IMR-90 (cell line): ENCODE data around the gene ARL14EP. TPM values are rescaled to one million over a fixed set of nuclear protein-coding genes. Genes with fewer than 3 reads are reported as not detected.

Experiments used
- ATAC-seq: fragments of 200-7000 bp; cut with Tn5 transposase; 2 replicates; pipeline ENCODE4 v1.9.1; 2020; ENCODE audit warnings: low read depth, mild to moderate bottlenecking, moderate library complexity
- BruUV-seq: library from RNA; stranded (reverse); fragments of 400-500 nt; replicated peaks from 2 replicates; lab custom pipeline; 2021; lab: Mats Ljungman, UMichigan
- CTCF ChIA-PET: fragments of 300-600 bp; formaldehyde crosslinking; extraction: SDS; loops from one replicate; lab custom pipeline; 2021; ENCODE audit warnings: antibody characterized with exemption; lab: Yijun Ruan, JAX
- POLR2A ChIA-PET: fragments of 300-600 bp; sonication (Branson Sonifier 250); formaldehyde crosslinking; loops from one replicate; lab custom pipeline; 2022; ENCODE audit warnings: antibody characterized with exemption; ENCODE audit not compliant: unreplicated experiment; lab: Charles Lee
- DNase-seq: peaks from one replicate; pipeline ENCODE4 v3.0.0; 2013
- H2AFZ ChIP-seq: replicated peaks from 2 replicates; pipeline ENCODE3; 2013; ENCODE audit warnings: low read length, mild to moderate bottlenecking; ENCODE audit not compliant: poor library complexity
- H2AK5ac ChIP-seq: 2 replicates; pipeline ENCODE4 v1.6.1; 2013; ENCODE audit warnings: low read depth, low read length, inconsistent platforms
- H2AK9ac ChIP-seq: replicated peaks from 2 replicates; pipeline ENCODE3; 2013; ENCODE audit warnings: mild to moderate bottlenecking, low read depth, low read length, moderate library complexity; ENCODE audit not compliant: poor library complexity
- H2BK120ac ChIP-seq: 2 replicates; pipeline ENCODE4 v1.6.1; 2013; ENCODE audit warnings: low read depth, low read length, inconsistent platforms
- H2BK15ac ChIP-seq: 3 replicates; pipeline ENCODE4 v1.6.1; 2013; ENCODE audit warnings: low read depth, low read length, inconsistent platforms
- H2BK20ac ChIP-seq: 2 replicates; pipeline ENCODE4 v1.6.1; 2013; ENCODE audit warnings: low read depth, mild to moderate bottlenecking, inconsistent platforms, low read length, moderate library complexity
- H2BK5ac ChIP-seq: 2 replicates; pipeline ENCODE4 v1.6.1; 2013; ENCODE audit warnings: mild to moderate bottlenecking, low read depth, low read length, inconsistent platforms; ENCODE audit not compliant: poor library complexity, severe bottlenecking
- H3K14ac ChIP-seq: replicated peaks from 2 replicates; pipeline ENCODE4 v1.6.1; 2013; ENCODE audit warnings: low read depth, low read length, inconsistent platforms
- H3K18ac ChIP-seq: 2 replicates; pipeline ENCODE4 v1.6.1; 2013; ENCODE audit warnings: low read depth, low read length, control low read depth
- H3K23ac ChIP-seq: 2 replicates; pipeline ENCODE4 v1.6.1; 2013; ENCODE audit warnings: low read depth, low read length, inconsistent platforms
- H3K27ac ChIP-seq: 2 replicates; pipeline ENCODE4 v1.5.1; 2013; ENCODE audit warnings: mild to moderate bottlenecking, control low read depth, low read length; ENCODE audit not compliant: insufficient read depth
- H3K27me3 ChIP-seq: 2 replicates; pipeline ENCODE4 v1.6.1; 2013; ENCODE audit warnings: low read length; ENCODE audit not compliant: control insufficient read depth, insufficient read depth
- H3K36me3 ChIP-seq: 2 replicates; pipeline ENCODE4 v1.6.1; 2013; ENCODE audit warnings: low read length, mixed read lengths; ENCODE audit not compliant: control insufficient read depth, insufficient read depth
- H3K4ac ChIP-seq: 2 replicates; pipeline ENCODE4 v1.6.1; 2013; ENCODE audit warnings: low read depth, low read length, inconsistent platforms
- H3K4me1 ChIP-seq: 2 replicates; pipeline ENCODE4 v1.6.1; 2013; ENCODE audit warnings: low read length, mixed read lengths; ENCODE audit not compliant: control insufficient read depth, insufficient read depth
- H3K4me2 ChIP-seq: 2 replicates; pipeline ENCODE4 v1.6.1; 2013; ENCODE audit warnings: low read depth, mild to moderate bottlenecking, control low read depth, low read length, moderate library complexity
- H3K4me3 ChIP-seq: 2 replicates; pipeline ENCODE4 v1.5.1; 2013; ENCODE audit warnings: low read depth, mild to moderate bottlenecking, control low read depth, low read length, moderate library complexity; ENCODE audit not compliant: insufficient read depth
- H3K56ac ChIP-seq: 2 replicates; pipeline ENCODE4 v1.6.1; 2013; ENCODE audit warnings: low read length, inconsistent platforms; ENCODE audit not compliant: insufficient read depth; ENCODE audit errors: extremely low read depth
- H3K79me1 ChIP-seq, 2 experiments: 2 replicates each; pipeline ENCODE4 v1.6.1; 2013; ENCODE audit warnings: low read length in 2 of 2, inconsistent platforms in 1 of 2, low read depth in 1 of 2
- H3K9ac ChIP-seq: 2 replicates; pipeline ENCODE4 v1.6.1; 2013; ENCODE audit warnings: low read depth, low read length, control low read depth
- H3K9me1 ChIP-seq: 2 replicates; pipeline ENCODE4 v1.6.1; 2013; ENCODE audit warnings: low read length, inconsistent platforms; ENCODE audit not compliant: insufficient read depth
- H3K9me3 ChIP-seq: 2 replicates; pipeline ENCODE4 v1.6.1; 2013; ENCODE audit warnings: low read length; ENCODE audit not compliant: control insufficient read depth, insufficient read depth
- H4K20me1 ChIP-seq: 2 replicates; pipeline ENCODE4 v1.6.1; 2013; ENCODE audit warnings: low read length, inconsistent platforms; ENCODE audit not compliant: insufficient read depth
- H4K5ac ChIP-seq: 2 replicates; pipeline ENCODE4 v1.6.1; 2013; ENCODE audit warnings: mild to moderate bottlenecking, low read depth, low read length, control low read depth
- H4K8ac ChIP-seq, 2 experiments: 2 replicates each; pipeline ENCODE4 v1.6.1; 2013; ENCODE audit warnings: low read depth in 2 of 2, low read length in 2 of 2, control low read depth in 1 of 2, inconsistent platforms in 1 of 2
- H4K91ac ChIP-seq: 2 replicates; pipeline ENCODE4 v1.6.1; 2013; ENCODE audit warnings: low read depth, low read length, inconsistent platforms; ENCODE audit not compliant: insufficient read depth
- CEBPB ChIP-seq: IDR thresholded peaks from 2 replicates; pipeline ENCODE4 v1.6.1; 2012; ENCODE audit warnings: low read depth, low read length, improper control_type of control experiment
- RAD21 ChIP-seq: IDR thresholded peaks from 2 replicates; pipeline ENCODE4 v1.6.1; 2012; ENCODE audit warnings: low read length, improper control_type of control experiment
- WGBS, 2 experiments: methylation state at CpG; one replicate each; pipeline versions ENCODE4 v1.1.5 to v1.1.7; 2013; ENCODE audit warnings: missing lambda C conversion rate in 2 of 2; ENCODE audit not compliant: insufficient read length in 1 of 2; ENCODE audit errors: extremely low coverage in 2 of 2; 5-methylcytosine and 5-hydroxymethylcytosine counted together
- dilution Hi-C: fragments of 300-500 bp; cut with HindIII; formaldehyde crosslinking; loops from one replicate; pipeline ENCODE4 v1.14.3; 2018; ENCODE audit warnings: low sequenced_read_pairs; ENCODE audit not compliant: unreplicated experiment
- in situ Hi-C: fragments of 300-500 bp; cut with MboI; formaldehyde crosslinking; loops from 3 replicates; pipeline ENCODE4 v1.14.3; 2019; ENCODE audit warnings: low sequenced_read_pairs, inconsistent platforms, mixed read lengths
- intact Hi-C: fragments of 100-400 bp; cut with micrococcal nuclease; formaldehyde crosslinking; loops from 2 replicates; pipeline ENCODE4 v1.10.0; 2022
- polyA plus RNA-seq, 3 experiments: library from polyadenylated mRNA; depleted of rRNA; stranded (reverse); fragments of >200 nt; gene quantifications; 2 replicates each; pipeline ENCODE4 v1.2.3, GENCODE V29; 2012; ENCODE audit warnings: low replicate concordance in 1 of 3
- total RNA-seq: library from RNA; depleted of rRNA; stranded (reverse); fragments of >200 nt; gene quantifications from 2 replicates; pipeline ENCODE4 v1.2.3, GENCODE V29; 2012

ARL14EP gene
- total and polyA plus RNA-seq, 2 of the 4 experiments (the other 2 are of a cell fraction): 13.8 to 15.7 TPM

DNA sequence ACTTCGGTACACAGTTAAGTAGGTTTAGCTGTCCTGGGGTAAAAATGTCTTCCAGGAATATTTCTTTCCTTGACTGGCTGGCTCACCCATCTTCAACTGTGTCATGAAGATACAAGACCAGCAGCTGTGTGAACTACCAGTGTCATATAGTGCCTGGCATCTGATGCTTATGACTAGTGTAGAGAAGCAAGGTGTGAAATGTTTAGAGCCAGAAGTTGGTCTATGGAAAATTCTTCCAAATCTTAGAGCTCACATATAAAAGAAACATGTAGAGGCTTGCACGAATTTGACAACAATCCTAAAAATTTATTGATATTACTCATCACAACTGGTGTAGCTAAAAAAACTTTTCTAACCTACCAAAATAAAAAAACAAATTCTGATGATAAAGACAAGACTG, 54.4 kb downstream of the ARL14EP start:
- ChIA-PET POLR2A (no interaction called here), CTCF (no interaction called here)
- H3K4me2 ChIP-seq: no peak overlapping the region
- dilution Hi-C loops: no loop called here
- no peak overlapping the region for H2AK5ac ChIP-seq
- no peaks in the 10 kb centered on the region for H3K9me1 ChIP-seq
- H3K23ac ChIP-seq: no peak overlapping the region
- H4K20me1 ChIP-seq: no peaks in the 10 kb centered on the region
- no peaks in the 10 kb centered on the region for H3K36me3 ChIP-seq
- H3K9me3 ChIP-seq: no peaks in the 10 kb centered on the region
- H2AK9ac ChIP-seq: no peak overlapping the region
- BruUV-seq: no TSS peak
- no peak for ATAC-seq
- H3K4me3 ChIP-seq: no peak overlapping the region
- H2BK15ac ChIP-seq: no peak overlapping the region
- no peak overlapping the region for H2BK20ac ChIP-seq
- DNase-seq: no peak
- no peak for TF ChIP-seq CEBPB
- no peak for TF ChIP-seq RAD21
- intact Hi-C loops: no loop called here
- H4K91ac ChIP-seq: no peak overlapping the region
- in situ Hi-C loops: no loop called here
- no peak overlapping the region for H4K8ac ChIP-seq
- no peak overlapping the region for H2BK120ac ChIP-seq
- H3K27me3 ChIP-seq: no peaks in the 10 kb centered on the region
- H3K27ac ChIP-seq: no peak overlapping the region
- H3K4ac ChIP-seq: no peak overlapping the region
- no peak overlapping the region for H4K5ac ChIP-seq
- no peaks in the 10 kb centered on the region for H3K79me1 ChIP-seq
- no CpG with 5 or more reads among the region's 2 CpGs for WGBS, 2 experiments
- H3K4me1 ChIP-seq: no peaks in the 10 kb centered on the region
- no peak overlapping the region for H3K9ac ChIP-seq
- no peak overlapping the region for H2BK5ac ChIP-seq
- no peak overlapping the region for H3K14ac ChIP-seq
- H3K18ac ChIP-seq: no peak overlapping the region
- no peak overlapping the region for H2AFZ ChIP-seq
- H3K56ac ChIP-seq: no peak overlapping the region
